ENCODE results near the gene HOXB3.

Gene HOXB3

DNA sequence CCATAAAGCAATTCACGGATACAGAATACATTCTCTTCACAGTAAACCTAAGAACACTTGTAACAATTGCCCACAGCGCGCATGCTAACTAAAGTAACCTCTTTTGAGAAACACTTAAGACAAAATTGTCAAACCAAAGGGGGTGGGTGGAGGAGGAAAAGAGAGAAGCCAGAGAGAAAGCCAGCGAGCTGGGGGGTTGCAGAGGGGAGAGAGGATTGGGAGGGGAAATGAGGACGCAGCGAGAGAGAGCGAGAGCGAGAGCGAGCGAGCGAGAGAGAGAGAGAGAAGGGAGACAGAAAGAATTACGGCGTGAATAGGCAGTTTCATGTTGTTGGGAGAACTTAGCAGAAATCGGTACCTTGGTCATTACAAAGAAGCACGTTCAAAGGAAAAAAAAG, 22.4 kb upstream of the HOXB3 start:
- no peak for DNase-seq (ENCODE audit: low read depth, low spot score)

DNA sequence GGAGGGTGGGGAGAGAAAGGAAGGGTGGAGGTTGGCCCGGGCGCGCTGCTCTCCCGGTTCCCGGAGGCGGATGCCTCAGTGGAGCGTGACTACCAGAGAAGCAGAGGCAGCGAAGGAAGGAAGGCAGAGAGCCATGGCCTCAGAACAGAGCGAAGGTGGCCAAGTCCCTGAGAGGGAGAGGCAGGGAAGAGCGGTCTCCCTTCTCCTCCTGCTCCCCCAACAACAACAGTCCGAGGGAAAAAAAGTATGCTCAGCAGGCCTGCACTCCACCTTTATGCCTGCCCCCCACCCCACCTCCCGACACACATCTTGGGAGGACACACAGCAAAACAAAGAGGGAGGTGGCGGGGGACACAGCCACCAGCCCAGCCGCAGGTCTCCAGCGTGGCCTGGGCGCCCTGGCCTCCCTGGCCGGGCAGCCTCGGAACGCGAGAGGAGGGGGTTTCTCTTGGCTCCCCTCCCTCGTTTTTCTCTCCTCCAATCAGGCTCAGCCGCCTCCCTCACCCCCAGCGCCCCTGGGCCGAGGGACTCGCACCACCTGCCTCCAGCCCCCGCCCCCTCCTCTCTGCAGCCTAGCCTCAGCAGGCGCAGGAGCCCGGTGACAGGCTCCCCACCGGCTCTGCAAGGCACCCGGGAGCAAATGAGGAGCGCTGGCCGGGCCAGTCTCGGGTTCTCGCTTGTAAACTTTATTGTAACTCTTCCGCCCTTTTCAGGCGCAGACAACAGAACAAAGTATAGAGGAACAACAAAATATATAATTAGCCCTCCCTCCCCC, 21.8 kb upstream of the HOXB3 start:
- no peak for DNase-seq (ENCODE audit: low read depth, low spot score)

DNA sequence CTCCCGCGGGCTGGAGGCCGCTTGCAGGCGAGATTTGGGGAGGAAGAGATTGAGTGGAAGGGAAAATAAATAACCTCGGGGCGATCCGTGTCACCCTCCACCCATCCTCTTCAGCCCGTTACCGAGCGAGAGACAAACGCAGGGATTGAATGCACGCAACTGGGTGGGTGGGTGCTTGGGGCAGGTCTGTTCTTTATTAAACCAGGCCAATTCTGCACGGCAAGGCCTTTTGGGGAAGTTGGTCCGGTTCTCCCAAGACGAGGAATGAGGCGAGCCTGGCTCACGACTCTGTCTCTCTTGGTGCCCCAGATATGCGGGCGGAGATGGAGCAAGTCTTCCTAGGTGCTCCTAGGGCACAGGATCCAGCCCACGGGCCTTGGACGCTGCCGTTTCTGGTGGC, 21.2 kb upstream of the HOXB3 start:
- no peak for DNase-seq (ENCODE audit: low read depth, low spot score)

GRCh38 chr17:48610282-48611211, 20.5 kb upstream of the HOXB3 start, which contains the start of gene HOXB7:
HOXB7 (minus strand) TSS chr17:48611017; CDS start chr17:48610918, 99 bp downstream.
- no peak for DNase-seq (ENCODE audit: low read depth, low spot score)

DNA sequence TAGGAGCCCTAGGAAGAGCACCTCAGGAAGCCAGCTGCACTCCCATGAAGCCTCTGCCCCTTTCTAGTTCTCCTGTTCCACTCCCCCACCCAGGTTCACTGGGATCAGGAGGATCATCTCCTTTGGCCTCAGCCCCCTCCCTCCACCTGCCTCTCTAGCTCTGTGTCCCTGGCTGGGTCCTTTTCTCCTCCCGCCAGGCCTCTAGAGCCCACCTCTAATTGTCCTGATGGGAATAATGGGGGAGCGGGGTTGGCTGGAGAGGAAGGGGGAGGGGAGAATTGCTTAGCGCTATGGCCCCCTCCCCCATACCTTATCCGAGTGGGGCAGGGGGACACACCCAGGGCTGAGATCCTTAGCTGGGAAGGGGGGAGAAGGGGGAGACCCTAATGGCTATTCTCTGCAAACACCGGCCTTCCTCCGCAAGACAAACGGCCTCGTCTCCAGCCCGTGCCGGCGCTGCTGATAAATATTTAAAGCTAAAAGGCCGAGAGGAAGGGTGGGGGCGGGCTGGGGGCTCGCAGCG, 19.8 kb upstream of the HOXB3 start:
- no peak for DNase-seq (ENCODE audit: low read depth, low spot score)

DNA sequence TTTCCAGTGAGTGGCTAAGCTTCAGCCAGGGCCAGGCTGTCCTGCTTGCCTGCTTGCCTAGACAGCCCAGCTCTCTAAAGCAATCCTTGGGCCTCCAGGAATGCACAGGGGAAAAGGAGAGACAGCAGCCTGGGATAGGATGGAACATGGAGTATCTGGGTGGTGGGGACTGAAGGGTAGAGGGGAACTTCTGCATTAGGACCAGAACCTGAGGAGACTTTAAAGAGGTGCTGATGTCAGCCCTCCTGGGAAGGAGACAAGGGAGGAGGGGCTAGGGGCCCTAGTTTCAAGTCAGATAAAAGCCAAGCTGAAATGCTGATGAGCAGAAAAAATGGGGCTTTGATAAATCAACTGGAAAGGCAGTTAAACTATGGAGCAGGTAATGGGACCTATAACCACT, 19.0 kb upstream of the HOXB3 start:
- DNase-seq (ENCODE audit: low read depth, low spot score): no peak

- no peak for DNase-seq (ENCODE audit: low read depth, low spot score)
These were observed 18.4 kb upstream of the HOXB3 start for GRCh38 chr17:48608494-48608834.

GRCh38 chr17:48606892-48607614, 17.0 kb upstream of the HOXB3 start:
- DNase-seq (ENCODE audit: low read depth, low spot score): no peak

DNA sequence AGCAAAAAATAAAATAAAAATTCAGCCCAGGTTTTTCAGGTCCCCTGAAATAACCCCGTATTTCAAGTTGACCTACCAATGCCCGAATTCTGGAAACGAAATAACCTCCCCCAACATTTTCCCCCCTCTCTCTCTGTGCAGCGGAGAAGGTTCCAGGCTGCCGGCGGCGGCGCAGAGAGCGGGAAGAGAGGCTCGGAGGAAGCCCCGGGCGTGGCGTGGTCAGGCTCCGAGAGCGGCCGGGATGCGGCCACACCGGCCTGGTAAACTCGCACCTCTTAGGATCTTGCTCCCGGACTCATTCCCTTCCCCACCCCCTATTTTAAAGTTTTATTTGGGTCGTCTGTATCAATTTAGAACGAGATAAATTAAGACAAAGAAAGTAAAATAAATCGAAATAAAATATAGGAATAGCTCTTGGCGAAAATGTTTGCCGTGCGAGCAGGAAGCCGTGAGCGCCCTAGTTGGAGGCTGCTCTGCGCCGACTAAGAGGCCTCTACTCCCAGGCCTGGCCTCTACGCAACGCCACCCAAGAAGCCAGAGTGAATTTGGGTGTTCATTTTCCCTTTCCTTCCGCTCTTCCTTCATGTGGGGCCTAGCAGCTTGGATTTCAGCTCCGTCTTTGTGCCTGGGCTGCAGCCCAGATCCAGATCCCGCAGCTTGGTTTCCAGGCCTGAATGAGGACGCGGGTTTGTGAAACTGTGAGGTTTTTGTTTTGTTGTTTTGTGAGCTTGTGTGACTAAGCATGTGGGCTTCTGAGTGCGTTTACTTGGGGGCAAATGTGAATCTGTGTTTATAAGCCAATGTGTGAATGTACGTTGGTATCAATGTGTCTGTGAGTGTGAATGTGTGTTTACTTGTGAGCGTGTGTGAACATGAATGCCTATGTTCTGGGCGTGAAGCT, 16.2 kb upstream of the HOXB3 start:
- no peak for DNase-seq (ENCODE audit: low read depth, low spot score)

DNA sequence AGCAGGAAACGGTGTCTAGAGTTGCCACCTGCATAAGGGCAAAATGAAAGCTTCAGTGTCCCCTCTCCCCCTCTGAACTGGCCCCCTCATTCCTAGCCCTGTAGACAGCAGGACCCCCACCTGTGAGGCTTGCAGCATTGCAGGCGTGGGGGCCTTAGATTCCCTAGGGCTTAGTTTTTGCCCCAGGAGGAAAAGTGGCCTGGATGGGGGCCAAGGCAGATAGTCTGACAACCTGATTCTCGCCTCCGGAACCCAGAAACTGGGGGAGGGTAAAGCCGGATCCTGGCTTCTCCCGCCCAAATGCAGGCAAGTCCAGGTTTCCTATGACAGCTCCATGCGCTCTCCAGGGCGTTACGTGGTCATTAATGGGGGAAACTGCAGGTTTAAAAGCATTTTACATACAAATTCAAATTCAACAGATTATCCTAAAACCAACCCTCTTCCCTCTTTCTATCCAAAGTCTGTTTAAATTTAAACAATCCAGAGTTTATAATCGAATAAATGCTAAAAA, 15.4 kb upstream of the HOXB3 start:
- DNase-seq (ENCODE audit: low read depth, low spot score): no peak

DNA sequence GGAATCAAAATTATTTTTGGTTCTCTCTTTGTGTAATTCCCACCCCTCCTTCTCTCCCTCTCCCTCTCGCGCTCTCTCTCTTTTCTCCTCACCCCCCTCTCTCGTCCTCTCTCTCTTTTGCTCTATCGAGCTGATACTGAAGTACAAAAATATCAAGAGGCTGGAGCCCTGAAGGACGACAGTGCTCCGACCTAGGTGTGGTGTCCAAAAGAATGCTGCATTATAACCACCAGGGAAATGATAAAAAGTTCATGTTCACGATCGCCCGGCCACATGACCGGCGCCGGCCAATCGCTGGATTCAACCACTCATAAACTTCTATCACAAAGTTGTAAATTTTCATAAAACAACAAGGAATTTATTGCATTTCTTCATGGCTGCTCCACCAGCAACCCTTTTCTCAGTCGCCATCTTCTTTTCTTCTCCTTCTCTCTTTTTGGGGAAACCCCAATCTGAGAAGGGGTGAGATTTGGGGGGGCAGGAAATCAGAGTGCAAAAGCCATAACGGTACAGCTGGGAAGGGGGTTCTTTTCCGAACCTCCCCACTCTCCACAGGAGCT, 14.8 kb upstream of the HOXB3 start, which contains the start of gene HOXB6:
TSS of gene HOXB6 (minus strand) at position 217 of the 560 bp plus-strand sequence. CDS start 6,836 bp downstream, outside the sequence.
- no peak for DNase-seq (ENCODE audit: low read depth, low spot score)

DNA sequence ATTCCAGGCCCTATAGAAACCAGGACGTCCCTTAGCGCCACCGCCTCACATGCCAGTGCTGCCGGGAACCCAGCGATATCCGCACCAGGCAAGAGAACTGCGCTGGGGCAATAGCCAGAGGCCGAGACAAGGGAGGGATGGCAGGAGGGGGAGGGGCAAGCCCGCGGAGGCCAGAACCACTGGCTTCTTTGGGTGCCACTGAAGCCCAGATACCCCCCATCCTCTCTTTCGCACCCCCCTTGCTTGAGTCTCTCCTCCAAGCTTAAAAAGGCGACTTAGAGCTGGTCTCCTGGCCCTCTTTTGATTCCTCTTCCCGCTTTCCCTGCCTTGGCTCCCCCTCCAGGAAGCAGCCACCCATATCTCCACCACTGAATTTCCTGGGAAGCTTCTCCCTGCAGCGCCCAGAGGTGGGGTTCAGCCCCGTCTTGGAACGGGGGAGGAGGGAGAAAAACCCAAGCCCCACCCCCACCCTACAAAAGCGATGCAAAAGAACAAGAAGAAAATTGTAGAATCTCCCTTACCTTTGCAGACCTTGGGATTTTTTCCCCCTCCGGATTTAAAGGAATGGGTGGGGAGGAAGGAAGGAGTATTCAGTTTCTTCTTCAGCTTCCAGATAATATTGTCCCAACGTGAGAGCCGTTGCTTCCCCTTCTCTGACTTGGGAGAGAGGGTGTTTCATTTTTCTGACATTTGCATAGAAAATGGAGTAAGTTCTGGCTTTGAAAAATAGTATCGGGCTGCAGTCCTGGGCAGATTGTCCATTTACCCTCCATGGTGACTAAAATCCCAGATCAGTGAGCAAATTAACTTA, 14.1 kb upstream of the HOXB3 start:
- DNase-seq (ENCODE audit: low read depth, low spot score): no peak

- DNase-seq (ENCODE audit: low read depth, low spot score): no peak
These were observed 11.7 kb upstream of the HOXB3 start for GRCh38 chr17:48601539-48602425.

DNA sequence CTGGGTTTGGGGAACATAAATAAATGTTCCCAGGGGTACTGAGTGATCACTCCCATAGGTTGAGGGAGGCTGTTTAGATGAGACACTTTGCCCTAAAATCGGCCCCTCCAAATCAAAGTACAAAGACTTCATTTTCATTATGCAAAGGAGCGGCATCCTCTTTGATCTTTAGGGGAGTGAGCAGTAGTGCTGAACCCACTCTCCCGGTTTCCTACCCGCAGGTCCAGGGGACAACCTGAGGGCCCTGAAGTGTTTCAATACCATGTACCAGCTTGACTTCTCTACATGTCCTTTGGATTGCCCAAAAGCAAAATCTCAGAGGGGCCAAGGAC, 11.1 kb upstream of the HOXB3 start:
- no peak for DNase-seq (ENCODE audit: low read depth, low spot score)

DNA sequence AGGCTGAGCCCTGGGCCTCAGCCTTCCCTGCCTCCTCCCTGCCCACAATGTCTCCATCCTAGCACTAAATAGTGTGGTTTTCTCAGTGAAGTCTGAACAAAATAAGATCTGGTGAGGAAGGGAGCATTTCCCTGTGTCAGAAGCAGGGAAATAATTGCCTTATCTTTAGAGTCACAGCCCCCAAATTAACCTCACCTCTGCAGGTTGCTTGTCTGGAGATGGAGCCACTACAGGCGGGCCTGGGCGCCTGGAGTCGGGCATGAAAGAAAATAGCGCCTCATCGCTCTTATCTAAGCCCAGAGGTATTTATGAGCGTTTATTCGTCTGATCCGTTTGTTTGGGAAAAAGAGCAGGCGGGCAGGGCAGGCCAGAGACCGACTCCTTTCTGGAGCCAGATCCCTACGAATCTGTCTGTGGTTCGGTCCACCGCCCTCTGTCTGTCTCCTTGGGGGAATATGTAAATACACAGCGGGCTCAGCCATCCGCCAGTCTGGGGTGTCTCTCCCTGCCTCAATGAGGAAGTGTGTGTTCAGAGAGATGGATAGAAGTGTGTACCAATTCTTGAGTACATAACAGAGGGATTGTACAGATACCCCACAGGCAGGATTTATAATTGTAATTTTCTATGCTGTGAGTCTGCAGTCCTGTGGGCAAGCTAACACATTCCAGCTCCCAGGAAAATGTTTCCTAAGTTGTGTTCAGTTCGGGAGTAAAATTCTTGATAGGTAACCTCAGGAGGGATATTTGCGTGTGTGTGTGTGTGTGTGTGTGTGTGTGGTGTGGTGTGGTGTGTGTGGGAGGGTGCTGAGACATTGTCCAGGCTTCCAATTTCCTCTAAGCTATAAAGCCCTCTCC, 10.4 kb upstream of the HOXB3 start:
- no peak for DNase-seq (ENCODE audit: low read depth, low spot score)

- no peak for DNase-seq (ENCODE audit: low read depth, low spot score)
These were observed 9.3 kb upstream of the HOXB3 start for GRCh38 chr17:48599354-48599753.

DNA sequence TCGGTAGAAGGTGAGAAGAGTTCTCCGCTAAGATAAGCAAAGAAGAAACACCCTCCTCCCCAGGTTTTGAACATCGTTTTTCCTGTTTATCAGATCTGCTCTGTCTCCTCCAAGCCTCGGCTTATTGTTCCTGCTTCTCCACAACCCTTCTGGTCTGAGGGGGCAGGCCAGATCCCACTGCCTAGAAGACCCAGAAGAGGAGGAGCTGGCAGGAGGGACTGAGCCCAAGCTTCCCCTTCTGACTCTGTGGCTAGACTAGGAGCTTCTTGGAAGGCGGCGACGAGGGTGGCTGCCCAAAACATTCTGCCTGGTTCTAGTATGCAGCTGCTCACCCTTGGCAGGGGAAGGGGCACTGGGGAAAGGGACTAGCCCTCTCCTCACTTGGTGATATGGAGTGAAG, 8.7 kb upstream of the HOXB3 start:
- no peak for DNase-seq (ENCODE audit: low read depth, low spot score)

All from astrocyte of the hippocampus (primary cell).